Measurements from ENCODE around the gene TAAR1. TPM values are rescaled to one million over a fixed set of nuclear protein-coding genes. Genes with fewer than 3 reads are reported as not detected.
"Not testable (repeated sequence)": the region's sequence is repeated elsewhere in the genome, so short reads cannot be mapped to it uniquely, and the experiment has no call there.

The TAAR1 gene
- total and polyA plus RNA-seq, 2 experiments from 2014 or later = not detected

- Histone ChIP-seq H3K4me1 (ENCODE audit: low read depth) (no peaks in the 10 kb centered on the region), H3K27ac (no peak overlapping the region), H3K27me3 (no peaks in the 10 kb centered on the region), H3K36me3 (no peaks in the 10 kb centered on the region), H3K4me3 (no peak overlapping the region), H3K9me3 (ENCODE audit: low read depth) (no peaks in the 10 kb centered on the region)
- TF ChIP-seq, protein P1, sequence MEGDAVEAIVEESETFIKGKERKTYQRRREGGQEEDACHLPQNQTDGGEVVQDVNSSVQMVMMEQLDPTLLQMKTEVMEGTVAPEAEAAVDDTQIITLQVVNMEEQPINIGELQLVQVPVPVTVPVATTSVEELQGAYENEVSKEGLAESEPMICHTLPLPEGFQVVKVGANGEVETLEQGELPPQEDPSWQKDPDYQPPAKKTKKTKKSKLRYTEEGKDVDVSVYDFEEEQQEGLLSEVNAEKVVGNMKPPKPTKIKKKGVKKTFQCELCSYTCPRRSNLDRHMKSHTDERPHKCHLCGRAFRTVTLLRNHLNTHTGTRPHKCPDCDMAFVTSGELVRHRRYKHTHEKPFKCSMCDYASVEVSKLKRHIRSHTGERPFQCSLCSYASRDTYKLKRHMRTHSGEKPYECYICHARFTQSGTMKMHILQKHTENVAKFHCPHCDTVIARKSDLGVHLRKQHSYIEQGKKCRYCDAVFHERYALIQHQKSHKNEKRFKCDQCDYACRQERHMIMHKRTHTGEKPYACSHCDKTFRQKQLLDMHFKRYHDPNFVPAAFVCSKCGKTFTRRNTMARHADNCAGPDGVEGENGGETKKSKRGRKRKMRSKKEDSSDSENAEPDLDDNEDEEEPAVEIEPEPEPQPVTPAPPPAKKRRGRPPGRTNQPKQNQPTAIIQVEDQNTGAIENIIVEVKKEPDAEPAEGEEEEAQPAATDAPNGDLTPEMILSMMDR (IDR thresholded peaks at IDR 0.05; ENCODE audit: low read depth, low read length) = no peak
- DNase-seq (ENCODE audit: low read depth in 1 of 2, low spot score in 1 of 2) = no peak
These were observed 25.3 kb upstream of the TAAR1 start for GRCh38 chr6:132684272-132684671.

DNA sequence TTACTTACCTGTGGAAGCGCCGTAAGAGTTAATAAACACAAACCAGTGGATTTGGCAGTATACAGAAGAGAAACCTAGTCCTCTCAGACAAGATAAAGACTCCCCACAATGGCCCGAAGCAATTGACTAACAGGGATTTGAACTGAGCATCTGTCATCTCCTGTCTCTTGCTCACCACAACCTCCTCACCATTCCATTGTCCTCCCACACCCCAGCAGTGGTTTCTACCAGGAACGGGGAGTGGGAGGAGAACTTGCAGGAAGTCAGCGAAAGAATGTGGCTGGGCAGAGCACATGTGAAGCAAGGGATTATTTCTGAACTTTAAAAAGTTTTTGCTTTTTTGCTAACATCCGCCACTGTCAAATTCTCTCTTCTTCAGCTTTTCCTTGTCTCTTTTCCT is 24.6 kb upstream of the TAAR1 start:
- Histone ChIP-seq H3K27me3 (no peaks in the 10 kb centered on the region), H3K36me3 (no peaks in the 10 kb centered on the region), H3K4me3 (no peak overlapping the region), H3K4me1 (ENCODE audit: low read depth) (no peaks in the 10 kb centered on the region), H3K27ac (no peak overlapping the region), H3K9me3 (ENCODE audit: low read depth) (no peaks in the 10 kb centered on the region)
- TF ChIP-seq, protein P1 (IDR thresholded peaks at IDR 0.05; ENCODE audit: low read depth, low read length) = no peak
- DNase-seq (ENCODE audit: low read depth in 1 of 2, low spot score in 1 of 2) = peak in 1 of 2 donors; percentile 92

DNA sequence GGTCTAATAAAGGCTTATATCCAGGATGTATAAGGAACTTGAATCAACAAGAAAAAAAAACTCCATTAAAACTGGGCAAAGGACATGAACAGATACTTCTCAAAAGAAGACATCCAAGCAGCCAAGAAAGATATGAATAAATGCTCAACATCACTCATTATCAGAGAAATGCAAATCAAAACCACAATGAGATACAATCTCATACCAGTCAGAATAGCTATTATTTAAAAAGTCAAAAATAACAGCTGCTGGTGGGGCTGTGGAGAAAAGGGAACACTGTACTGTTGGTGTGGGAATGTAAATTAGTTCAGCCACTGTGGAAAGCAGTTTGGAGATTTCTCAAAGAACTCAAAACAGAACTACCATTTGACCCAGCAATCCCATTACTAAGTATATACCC is 20.1 kb upstream of the TAAR1 start:
- H3K4me1 ChIP-seq (ENCODE audit: low read depth); H3K4me3 ChIP-seq; H3K27me3 ChIP-seq; H3K9me3 ChIP-seq (ENCODE audit: low read depth); H3K27ac ChIP-seq; H3K36me3 ChIP-seq: not testable (repeated sequence)
- peak in 1 of 2 donors; percentile 27 for DNase-seq (ENCODE audit: low read depth in 1 of 2, low spot score in 1 of 2)

DNA sequence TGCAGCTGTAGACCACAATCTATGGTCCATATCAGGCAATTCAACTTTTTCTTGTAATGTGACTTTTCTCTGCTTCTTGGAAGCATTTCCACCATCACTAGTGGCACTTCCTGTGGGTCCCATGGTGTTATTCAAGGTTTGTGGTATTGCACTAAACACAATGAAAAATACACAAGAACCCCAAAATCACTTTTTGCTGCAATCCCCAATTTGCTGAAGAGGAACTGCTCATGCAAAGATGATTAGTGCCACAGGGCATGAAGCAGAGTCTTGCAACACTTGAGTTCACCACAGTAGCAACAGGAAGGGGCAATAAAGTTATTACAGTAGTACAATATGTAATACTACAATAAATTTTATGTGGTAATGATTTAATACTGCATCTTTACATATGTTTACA is 16.8 kb upstream of the TAAR1 start:
- Histone ChIP-seq H3K9me3 (ENCODE audit: low read depth) (no peaks in the 10 kb centered on the region), H3K36me3 (no peaks in the 10 kb centered on the region), H3K27ac (no peak overlapping the region), H3K27me3 (no peaks in the 10 kb centered on the region), H3K4me1 (ENCODE audit: low read depth) (no peaks in the 10 kb centered on the region), H3K4me3 (no peak overlapping the region)
- no peak for DNase-seq (ENCODE audit: low read depth in 1 of 2, low spot score in 1 of 2)
- TF ChIP-seq, protein P1 (IDR thresholded peaks at IDR 0.05; ENCODE audit: low read depth, low read length) = no peak

DNA sequence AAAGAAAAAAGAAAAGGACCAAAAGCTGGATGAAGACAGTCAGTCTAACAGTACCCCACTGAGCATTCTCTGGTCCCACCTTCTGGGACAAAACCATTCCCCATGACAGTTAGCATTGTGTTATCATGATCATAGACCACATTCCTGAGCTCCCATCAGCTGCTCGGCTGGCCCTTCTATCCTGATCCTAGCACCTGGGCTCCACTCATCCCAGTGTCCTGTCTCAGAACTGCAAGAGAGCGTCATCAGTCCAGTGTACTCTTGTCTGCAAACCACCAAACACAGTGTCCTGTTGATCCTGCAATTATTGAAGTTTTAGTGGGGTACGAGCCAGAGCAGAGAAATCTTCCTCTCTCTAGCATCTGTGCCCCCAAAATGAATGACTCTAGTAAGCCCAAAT is 16.0 kb upstream of the TAAR1 start:
- Histone ChIP-seq H3K27me3 (no peaks in the 10 kb centered on the region), H3K27ac (no peak overlapping the region), H3K9me3 (ENCODE audit: low read depth) (no peaks in the 10 kb centered on the region), H3K4me1 (ENCODE audit: low read depth) (no peaks in the 10 kb centered on the region), H3K4me3 (no peak overlapping the region), H3K36me3 (no peaks in the 10 kb centered on the region)
- no peak for DNase-seq (ENCODE audit: low read depth in 1 of 2, low spot score in 1 of 2)
- TF ChIP-seq, protein P1 (IDR thresholded peaks at IDR 0.05; ENCODE audit: low read depth, low read length) = no peak

- H3K27ac ChIP-seq = no peak overlapping the region
- H3K27me3 ChIP-seq = no peaks in the 10 kb centered on the region
- no peaks in the 10 kb centered on the region for H3K36me3 ChIP-seq
- no peaks in the 10 kb centered on the region for H3K4me1 ChIP-seq (ENCODE audit: low read depth)
- no peak overlapping the region for H3K4me3 ChIP-seq
- no peaks in the 10 kb centered on the region for H3K9me3 ChIP-seq (ENCODE audit: low read depth)
- peak in 1 of 2 donors; percentile 47 for DNase-seq (ENCODE audit: low read depth in 1 of 2, low spot score in 1 of 2)
- TF ChIP-seq, protein P1 (IDR thresholded peaks at IDR 0.05; ENCODE audit: low read depth, low read length) = no peak
These were observed 14.6 kb upstream of the TAAR1 start for GRCh38 chr6:132673376-132674094.
